MM.1S (cell line): Measurements from ENCODE around the gene HOXB3.

ENCODE experiments used
- EZH2 ChIP-seq: fragments of 300-600 bp; sonication (generic); optimal IDR thresholded peaks from 2 replicates; pipeline ENCODE3; 2017; ENCODE audit warnings: low read depth, mild to moderate bottlenecking, antibody characterized with exemption, low read length, mixed read lengths
- EZH2phosphoT487 ChIP-seq: fragments of 300-600 bp; sonication (generic); IDR thresholded peaks from 2 replicates; pipeline ENCODE4 v1.6.1; 2018; ENCODE audit warnings: antibody characterized with exemption, low read length
- TF ChIP-seq, protein P1 (sequence below): fragments of 300-600 bp; sonication (generic); IDR thresholded peaks from 2 replicates; pipeline ENCODE4 v1.5.1; 2016; ENCODE audit warnings: antibody characterized with exemption, low read length, mixed read lengths

DNA sequence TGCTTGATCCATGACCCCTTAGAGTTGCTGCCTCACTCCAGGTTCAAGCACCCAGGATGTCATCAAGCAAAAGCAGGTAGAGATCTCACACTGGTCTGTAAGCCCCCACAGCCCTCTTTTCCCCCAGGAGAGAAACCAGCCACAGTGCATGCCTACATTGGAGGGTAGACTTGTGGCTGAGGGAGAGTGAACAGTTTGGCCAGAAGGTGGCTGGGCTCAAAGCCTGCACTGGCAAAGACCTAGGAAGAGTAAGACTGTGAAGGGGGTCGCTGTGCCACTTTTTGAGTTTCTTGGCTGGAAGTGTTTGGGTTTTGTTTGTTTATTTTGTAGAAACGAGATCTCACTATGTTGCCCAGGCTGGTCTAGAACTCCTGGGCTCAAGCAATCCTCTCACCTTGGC is 87.7 kb downstream of the HOXB3 start:
- TF ChIP-seq, protein P1, sequence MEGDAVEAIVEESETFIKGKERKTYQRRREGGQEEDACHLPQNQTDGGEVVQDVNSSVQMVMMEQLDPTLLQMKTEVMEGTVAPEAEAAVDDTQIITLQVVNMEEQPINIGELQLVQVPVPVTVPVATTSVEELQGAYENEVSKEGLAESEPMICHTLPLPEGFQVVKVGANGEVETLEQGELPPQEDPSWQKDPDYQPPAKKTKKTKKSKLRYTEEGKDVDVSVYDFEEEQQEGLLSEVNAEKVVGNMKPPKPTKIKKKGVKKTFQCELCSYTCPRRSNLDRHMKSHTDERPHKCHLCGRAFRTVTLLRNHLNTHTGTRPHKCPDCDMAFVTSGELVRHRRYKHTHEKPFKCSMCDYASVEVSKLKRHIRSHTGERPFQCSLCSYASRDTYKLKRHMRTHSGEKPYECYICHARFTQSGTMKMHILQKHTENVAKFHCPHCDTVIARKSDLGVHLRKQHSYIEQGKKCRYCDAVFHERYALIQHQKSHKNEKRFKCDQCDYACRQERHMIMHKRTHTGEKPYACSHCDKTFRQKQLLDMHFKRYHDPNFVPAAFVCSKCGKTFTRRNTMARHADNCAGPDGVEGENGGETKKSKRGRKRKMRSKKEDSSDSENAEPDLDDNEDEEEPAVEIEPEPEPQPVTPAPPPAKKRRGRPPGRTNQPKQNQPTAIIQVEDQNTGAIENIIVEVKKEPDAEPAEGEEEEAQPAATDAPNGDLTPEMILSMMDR: no peak
- no peak for TF ChIP-seq EZH2
- no peak for TF ChIP-seq EZH2phosphoT487
